HuH-7.5 (cell line): ENCODE measurements around the gene ANKRD61.
A peak's percentile ranks its signal among the peaks of the same experiment; 100 is the strongest.
"Not testable (repeated sequence)": the region's sequence is repeated elsewhere in the genome, so short reads cannot be mapped to it uniquely, and the experiment has no call there.

ENCODE experiments used
- DNase-seq: peaks from one replicate; pipeline ENCODE4 v3.0.0; 2011; ENCODE audit warnings: low spot score

Gene ANKRD61

DNA sequence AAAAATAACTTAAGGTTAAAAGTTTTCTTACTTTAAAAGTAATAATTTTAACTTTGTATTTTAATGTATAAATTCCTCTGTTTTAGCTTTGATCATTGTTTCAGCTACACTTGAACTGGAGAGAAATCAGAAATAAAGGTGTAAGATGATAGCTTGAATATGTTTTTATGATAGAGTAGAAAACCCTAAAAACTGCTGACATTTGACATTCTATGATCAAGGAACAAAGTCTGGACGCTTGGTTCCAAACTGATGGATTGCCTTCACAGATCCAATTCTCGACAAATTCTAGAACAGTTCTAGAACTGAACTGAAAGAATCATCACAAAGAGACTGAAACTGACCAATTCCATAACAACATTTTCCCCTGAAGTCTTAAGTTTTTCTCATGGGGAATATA is at the start of gene ANKRD61:
Gene ANKRD61 (plus strand): TSS at position 389 of the 400 bp plus-strand sequence. CDS start 0 bp downstream, at position 389.
- DNase-seq, result no peak

DNA sequence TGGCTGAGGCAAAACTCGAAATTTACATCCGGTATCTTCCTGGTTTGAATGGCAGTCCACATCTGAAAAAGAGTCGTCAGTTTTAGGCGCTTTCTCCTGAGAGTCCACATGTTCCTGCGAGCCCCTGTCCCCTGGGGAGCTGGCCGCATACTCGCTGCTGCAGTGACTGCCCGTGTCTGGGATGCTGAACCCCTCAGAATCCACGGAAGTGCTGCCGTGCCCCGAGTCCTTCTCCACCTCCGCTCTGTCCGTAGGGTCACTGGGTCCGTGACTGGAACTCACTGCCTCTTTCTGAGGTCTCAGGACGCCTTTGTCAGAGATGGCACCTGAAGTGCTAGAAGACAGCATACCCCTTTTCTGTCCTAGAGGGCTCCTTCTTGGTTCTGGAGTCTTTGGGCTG is 44.1 kb upstream of the ANKRD61 start:
- not testable (repeated sequence) for DNase-seq

DNA sequence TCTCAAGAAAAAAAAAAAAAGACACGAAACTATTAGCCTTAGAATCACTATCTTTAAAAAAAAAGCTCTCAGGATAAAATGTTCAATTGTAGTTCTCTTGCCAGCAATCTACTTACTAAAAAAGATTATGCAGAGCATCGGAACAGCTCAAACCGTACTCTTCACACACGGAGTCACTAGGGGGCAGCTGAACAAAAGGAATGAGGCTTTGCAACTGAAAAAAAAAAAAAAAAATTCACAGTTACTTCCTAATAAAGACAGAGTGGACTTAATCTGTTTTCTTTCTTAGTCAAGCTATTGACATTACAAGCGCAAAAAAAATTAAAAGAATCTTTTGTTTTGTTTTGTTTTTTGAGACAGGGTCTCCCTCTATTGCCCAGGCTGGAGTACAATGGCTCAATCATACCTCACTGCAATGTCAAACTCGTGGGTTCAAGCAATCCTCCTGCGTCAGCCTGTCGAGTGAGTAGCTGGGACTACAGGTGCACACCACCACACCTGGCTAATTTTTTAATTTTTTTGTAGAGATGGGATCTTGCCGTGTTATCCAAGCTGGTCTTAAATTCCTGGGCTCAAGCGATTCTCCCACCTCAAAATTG is 33.9 kb upstream of the ANKRD61 start:
- peak; percentile 52 for DNase-seq

DNA sequence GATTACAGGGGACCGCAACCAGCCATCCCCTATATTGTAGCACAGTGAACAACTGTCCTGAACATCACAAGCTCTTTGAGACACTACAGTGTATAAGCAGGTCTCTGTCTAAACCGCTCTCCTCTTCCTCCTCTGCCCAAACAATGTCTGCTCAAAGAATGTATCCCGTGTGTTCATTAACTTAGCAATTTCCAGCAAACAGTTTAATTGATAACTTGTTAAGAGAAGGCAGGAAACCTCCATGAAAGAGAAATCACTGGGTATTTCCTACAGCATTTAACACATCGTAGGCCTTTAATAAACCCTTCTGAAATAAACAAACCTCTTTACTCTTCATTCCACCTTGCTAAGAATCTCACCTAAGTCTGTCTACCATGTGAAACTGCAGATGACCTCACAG is 23.8 kb upstream of the ANKRD61 start:
- no peak for DNase-seq

DNA sequence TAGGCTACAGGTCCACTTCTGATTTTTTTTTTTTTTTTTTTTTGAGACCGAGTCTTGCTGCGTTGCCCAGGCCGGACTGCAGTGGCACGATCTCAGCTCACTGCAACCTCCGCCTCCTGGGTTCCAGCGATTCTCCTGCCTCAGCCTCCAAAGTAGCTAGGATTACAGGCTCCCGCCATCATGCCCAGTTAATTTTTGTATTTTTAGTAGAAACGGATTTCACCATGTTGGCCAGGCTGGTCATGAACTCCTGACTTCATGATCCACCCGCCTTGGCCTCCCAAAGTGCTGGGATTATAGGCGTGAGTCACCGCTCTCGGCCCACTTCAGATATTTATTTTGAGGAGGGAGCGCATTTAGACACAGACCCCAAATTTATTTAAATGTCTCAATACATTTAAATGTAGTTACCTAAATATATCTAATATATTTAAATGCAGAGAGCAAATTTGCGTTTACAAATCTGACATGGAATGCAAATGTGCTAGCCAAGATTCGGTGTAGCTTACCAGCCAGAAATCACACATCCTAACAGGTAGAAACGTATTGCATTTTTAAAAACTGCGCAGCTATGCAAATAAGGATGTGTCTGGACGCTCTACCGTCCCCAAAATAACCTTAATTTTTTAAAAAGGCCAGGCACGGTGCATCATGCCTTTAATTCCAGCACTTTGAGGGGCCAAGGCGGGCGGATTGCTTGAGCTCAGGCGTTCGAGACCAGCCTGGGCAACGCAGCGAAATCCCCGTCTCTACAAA is 23.2 kb upstream of the ANKRD61 start:
- DNase-seq, result not testable (repeated sequence)

DNA sequence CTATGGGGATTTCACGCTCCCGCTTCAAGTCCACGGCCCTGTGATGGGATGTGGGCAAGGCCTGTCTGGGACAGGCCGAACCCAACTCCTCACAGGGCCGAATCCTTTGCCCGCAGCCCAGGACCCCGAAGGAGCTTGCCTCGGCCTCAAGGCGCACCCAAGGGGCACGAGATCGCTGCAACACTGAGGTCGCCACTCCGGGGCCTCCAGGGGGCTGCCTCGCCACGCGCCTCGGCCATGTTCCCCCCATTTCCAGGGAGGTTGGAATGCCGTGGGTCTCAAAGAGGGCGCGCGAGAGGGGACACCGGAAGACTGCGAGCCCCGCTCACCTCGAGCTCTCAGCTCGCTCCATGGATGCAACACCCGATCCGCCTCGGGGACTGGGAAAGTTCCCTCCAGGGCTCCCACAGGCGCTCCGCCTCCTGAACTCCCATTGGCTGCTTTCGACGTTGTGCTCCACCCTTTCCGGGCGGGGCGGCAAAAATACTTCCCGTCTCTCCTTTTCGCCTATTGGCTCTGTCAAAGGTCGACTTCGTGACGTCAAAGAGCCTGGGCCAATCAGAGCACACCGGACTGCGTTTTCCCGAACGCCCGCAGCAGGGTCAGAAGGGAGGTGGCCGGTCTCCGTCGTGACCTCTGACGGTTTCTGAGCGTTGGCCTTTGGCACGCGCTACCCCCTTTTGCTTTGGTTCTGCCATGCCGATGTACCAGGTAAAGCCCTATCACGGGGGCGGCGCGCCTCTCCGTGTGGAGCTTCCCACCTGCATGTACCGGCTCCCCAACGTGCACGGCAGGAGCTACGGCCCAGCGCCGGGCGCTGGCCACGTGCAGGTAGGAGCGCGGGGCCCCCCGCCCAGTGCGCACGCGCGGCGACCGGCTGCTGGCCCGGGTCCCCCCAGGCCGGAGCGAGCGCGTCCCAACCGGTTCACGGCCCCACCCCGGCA is 22.2 kb upstream of the ANKRD61 start, which contains the start of the genes AIMP2 and PMS2:
Gene AIMP2 (plus strand): TSS at position 605 of the 944 bp plus-strand sequence. CDS start 92 bp downstream, at position 697.
Gene PMS2 (minus strand): TSS at position 382 of the 944 bp plus-strand sequence. CDS start 30 bp downstream, at position 352.
- DNase-seq, result peak; percentile 91

DNA sequence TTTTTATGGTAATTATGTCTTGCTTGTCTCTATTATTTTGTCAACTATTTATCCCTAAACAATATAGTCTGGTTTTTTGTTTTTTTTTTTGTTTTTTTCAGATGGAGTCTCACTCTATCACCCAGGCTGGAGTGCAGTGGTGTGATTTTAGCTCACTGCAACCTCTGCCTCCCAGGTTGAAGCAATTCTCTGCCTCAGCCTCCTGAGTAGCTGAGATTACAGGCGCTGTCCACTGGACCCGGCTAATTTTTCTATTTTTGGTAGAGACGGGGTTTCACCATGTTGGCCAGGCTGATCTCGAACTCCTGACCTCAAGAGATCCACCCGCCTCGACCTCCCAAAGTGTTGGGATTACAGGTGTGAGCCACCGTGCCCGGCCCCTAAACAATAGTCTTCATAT is 20.8 kb upstream of the ANKRD61 start:
- not testable (repeated sequence) for DNase-seq

DNA sequence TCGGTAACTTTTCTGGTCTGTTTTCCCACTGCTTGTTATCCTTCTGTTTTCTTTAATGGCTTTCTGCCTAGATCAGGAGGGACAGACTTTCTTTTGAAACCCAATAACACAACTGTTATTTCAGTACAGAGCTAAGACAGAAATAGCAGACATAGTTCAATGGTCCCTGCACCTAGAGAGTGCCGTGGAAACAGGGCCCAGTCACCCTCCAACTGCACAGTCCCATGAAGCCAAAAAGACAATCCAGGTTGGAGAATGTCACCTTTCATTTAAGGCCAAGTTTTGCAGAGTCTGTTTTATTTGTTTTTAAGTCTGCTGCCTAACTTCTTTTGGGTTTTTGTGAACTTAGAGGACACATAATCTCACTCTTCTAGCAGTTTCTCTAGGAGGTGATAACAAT is 19.6 kb upstream of the ANKRD61 start:
- DNase-seq, result no peak

DNA sequence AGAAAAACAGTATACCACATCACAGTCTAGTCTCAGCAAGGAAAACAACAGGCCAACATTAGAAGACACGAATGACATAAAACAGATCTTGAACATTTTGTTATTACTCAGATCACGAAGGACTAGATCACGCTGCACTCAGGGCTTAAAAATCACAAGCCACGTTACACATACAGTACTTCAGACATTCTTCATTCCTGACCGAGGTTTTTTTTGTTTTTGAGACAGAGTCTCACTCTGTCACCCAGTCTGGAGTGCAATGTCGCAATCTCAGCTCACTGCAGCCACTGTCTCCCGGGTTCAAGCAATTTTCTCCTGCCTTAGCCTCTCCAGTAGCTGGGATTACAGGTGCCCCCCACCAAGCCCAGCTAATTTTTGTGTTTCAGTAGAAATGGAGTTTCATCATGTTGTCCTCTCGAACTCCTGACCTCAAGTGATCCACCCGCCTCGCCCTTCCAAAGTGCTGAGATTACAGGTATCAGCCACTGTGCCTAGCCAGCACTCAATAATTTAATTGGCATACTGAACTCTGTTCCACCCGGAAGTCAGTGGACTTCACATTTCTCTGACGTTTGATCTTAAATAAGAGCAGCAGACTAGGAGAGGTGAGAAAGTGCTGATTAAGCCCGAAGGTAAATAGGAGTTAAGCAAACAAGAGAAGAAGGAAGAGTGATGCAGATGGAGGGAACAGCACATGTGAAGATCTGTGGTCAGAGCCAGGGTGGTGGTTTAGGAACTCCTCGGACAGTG is 18.6 kb upstream of the ANKRD61 start:
- DNase-seq, result no peak

DNA sequence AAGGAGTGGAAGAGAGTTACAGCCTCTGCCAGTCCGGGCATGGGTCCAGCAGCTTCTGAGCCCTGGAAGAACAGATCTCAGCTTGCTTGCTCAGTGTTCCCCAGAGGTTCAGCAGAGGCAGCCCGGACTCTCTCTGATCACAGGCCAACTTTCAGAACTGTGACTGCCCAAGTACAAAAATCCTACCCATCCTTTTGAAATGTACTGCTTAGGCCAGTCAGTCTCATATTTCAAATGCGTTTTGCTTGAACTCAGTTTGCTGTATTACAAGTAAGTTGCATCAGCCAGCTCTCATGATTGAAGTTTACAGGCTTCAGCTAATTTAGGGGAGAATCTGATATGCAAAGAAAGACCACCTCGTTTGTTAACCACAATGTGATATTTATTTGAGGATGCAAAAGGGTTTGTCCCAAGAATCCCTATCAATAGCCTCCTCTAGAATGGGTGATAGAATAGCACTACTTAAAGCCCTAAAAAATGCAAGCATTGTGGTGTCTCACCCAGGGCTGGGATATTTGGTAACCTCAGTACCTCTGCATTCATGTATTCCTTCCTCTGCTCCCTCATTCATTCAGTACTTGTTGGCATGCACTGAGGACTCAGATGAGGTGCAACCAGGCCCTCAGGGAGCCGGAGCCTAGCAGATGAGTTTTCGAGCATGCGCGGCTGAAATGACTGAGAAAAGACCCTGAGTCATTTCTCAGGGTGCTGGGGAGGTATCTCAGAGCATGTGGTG is 15.1 kb upstream of the ANKRD61 start:
- DNase-seq, result no peak

DNA sequence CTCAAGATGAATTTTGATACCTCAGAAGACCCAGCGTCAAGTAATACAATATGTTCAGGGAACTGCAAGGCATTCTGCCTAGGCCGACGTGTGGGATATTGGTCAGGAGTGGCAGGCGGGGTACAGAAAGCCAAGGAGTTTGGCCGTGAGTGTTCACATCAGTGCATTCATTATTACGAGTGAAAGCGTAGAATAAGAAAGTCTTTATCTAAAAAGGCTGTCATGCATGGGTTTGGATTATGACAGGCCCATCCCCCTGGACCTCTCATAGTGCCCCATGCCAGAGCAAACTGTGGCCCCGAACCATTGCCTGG is 14.6 kb upstream of the ANKRD61 start:
- DNase-seq, result no peak

DNA sequence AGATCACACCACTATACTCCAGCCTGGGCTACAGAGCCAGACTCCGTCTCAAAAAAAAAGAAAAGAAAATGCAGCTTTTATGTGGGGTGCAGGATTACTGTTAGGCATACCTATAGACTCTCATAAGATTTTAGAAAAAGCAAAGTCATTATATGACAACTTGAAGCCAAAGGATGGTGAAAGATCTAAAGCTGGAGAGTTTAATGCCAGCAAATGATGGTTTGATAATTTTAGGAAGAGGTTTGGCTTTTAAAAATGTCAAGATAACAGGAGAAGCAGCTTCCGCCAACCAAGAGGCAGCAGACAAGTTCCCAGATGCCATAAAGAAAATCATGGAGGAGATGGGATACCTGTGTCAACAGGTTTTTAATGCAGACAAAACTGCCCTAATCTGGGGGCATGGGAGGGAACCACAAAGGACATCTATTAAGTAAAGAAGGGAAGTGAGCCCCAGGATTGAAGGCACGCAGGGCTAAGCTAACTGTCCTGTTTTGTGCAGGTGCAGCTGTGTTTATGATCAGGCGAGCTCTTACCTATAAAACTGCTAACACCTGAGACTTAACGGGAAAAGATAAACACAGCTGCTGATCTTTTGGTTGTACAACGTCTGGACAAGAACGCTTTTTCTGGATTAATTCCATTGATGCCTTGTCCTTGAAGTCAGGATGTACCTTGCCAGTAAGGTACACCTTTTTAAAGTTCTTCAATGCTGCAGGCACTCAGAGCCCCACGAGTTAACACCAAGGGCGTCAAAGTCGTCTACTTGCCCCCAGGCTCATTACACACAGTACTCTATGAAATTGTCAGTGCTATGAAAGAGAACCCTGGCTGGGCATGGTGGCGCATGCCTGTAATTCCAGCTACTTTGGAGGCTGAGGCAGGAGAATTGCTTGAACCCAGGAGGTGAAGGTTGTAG is 10.5 kb upstream of the ANKRD61 start:
- DNase-seq, result no peak

DNA sequence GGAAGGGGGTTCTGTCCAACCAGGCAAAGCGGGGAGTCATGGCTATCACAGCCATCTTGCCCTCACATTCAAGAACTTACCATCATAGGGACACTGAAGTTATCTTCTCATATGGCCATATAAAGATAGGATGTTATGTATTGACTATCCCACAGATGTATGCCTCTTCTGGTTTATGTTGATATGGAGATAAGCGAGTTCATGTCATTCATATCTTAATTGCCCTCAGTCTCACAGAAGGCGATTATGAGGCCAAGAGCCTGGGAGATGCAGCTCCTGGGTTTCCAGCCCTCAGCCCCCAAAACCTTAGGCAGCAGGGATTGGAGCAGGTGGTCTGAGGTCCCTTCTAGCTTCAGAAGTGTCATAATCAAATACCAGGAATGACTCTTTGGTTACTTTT is 8.5 kb upstream of the ANKRD61 start:
- DNase-seq, result no peak

DNA sequence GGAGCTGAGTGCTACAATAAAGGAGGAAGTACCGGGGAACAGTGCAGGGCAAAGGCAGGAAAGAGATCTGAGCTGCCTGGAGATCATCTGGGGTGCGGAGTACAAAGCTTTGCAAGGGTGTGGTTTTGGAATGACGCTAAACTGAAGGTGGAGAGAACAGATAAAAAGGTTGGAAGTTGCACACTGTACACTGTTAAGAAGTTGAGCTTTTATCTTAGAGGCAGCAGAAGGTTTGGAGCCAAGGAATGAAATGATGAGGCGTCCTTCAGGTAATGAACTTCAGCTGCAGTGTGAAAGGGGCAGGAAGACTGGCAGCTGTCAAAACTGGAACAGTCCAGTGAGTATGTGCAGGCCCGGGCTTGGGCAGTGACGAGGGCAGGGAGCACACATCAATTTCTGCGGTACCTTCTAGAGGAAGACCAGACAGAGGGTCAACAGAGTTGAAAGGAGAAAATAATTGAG is 7.2 kb upstream of the ANKRD61 start:
- DNase-seq, result no peak

DNA sequence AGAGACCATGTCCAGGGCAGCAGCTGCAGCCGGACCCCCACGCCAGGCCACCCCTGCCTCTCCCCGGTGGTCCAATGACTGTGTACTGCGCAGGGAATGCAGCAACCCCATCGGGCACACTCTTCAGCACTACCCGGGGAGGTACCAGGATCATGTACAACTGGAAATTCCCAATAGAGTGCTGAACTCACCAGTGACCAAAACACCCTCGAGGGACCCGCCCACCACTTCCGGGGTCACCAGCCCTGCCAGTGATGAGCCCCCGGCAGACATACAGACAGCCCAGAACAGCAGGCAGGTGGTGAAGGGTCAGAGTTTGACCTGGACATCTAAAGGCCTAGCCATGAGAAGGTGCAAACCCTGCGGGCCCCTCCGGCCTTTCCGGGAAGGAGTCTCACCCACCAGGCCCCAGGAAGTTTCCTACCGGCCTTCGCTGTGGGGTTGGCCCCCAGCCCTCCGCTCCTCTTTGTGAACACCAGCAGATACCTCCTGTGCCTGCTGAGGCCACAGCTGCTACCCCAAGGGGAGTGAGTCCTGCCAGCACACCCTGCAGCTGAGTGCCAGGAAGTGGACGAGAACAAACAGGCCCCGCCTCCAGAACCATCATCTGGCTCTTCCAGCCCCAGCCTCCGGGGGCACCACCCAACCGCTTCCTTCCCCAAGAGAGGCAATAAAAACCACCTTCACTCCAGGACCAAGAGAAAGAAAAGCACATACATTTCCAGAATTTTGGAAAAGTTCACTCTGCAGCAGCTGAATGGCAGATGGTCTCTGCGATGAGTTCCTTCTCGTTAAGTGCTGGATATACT is 5.0 kb upstream of the ANKRD61 start:
- DNase-seq, result peak; percentile 55

DNA sequence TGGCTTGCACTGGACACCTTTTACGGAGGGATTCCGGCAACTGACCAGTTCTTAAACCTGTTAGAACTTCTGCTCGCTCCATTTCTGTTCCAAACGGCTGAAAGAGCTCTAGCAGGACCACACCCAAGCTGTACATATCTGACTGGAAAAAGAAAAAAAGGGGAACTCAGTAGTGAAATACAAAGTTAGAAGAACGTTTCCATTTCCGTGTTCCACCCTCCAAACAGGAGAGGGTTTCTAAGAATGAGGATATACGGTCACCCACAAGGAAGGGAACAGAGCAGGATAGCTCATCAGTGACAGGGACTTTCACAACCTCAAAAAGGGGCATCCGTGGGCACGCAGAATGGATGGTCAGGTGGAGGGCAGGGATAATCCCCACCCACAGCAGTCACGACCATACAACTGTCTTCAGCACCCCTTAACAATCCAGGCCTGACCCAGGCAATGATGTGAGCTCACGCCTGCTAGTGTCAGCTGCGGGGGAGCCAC is 4.3 kb upstream of the ANKRD61 start:
- DNase-seq, result no peak

DNA sequence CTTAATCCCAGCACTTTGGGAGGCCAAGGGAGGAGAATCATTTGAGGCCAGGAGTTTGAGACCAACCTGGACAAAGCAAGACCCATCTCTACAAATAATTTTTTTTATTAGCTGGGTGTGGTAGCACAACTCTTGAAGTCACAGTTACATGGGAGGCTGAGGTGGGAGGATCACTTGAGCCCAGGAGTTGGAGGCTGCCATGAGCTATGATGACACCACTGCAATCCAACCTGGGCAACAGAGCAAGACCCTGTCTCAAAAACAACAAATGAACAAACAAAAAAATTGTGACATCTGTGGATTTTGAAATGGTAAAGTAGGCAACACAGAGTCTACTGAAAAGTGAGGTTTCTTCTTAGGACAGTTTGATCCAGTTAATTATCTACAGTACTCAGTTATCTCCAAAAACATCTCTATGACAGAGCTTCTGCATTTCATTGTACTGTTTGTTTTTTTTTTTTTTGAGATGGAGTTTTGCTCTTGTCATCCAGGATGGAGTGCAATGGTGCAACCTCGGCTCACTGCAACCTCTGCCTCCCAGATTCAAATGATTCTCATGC is 3.3 kb upstream of the ANKRD61 start:
- DNase-seq, result no peak

DNA sequence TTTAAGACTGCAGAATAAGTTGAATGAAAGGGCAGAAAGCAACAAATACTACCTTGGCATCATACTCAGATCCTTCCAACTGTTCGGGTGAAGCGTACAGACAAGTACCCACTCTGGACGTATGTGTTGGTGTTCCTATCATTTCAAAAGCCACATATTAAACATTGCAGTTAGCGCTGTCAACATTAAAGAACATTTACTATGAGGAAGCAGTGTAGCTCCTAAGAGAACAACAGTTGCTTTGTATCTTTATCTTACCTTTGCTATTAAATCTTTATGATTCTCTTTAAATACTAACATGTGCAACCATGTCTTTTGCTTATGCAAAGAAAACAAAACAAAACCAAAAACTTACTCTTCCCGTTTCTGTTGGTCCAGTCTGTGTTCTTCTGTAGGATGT is 2.6 kb upstream of the ANKRD61 start:
- DNase-seq, result no peak

DNA sequence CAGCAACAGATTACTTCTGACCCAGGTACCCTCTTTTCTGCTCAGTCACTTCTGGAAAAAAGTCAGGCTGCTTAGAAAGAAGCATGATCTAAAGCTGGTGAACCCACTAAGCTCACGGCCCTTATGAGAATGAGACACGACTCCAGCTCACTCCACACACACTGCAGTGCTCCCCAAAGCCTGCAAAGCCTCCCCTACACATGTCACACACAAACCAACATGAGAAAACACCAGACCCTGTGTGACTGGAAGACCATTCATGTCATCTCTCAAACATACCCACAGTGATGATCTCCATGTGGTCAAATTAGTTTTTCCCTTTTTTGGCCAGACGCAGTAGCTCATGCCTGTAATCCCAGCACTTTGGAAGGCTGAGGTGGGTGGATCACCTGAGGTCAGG is 391 bp downstream of the ANKRD61 start:
- no peak for DNase-seq
